Stomach (tissue), 9 donors: ENCODE measurements around the gene TMEM62. TPM values are rescaled to one million over a fixed set of nuclear protein-coding genes. Genes with fewer than 3 reads are reported as not detected.
A peak's percentile ranks its signal among the peaks of the same experiment; 100 is the strongest.

Source experiments
- DNase-seq, 2 donors: peaks; one replicate each; pipeline versions ENCODE4 v3.0.0 to v3.0.0-alpha.2; 2013 to 2019
- H3K27ac ChIP-seq, 5 donors: fragments of 200-600 bp in 4 of 5; sonication (generic) in 4 of 5; one replicate each; pipeline ENCODE4 v1.5.1; 2013 to 2019; ENCODE audit warnings: mild to moderate bottlenecking in 1 of 5, moderate library complexity in 1 of 5
- H3K27me3 ChIP-seq, 3 donors: fragments of 200-600 bp; sonication (generic); one replicate each; pipeline ENCODE4 v1.5.1; 2017 to 2019; ENCODE audit warnings: mixed run types in 1 of 3
- H3K36me3 ChIP-seq, 4 donors: fragments of 200-600 bp; sonication (generic); 1 replicate in 3 of 4; 2 replicates in 1 of 4; pipeline ENCODE4 v1.5.1; 2016 to 2019
- H3K4me1 ChIP-seq, 4 donors: fragments of 200-600 bp; sonication (generic); one replicate each; pipeline ENCODE4 v1.5.1; 2016 to 2019
- H3K4me3 ChIP-seq, 4 donors: fragments of 200-600 bp; sonication (generic) in 3 of 4; one replicate each; pipeline ENCODE4 v1.5.1; 2016 to 2019; ENCODE audit warnings: mild to moderate bottlenecking in 1 of 4
- H3K9me3 ChIP-seq, 4 donors: fragments of 200-600 bp; sonication (generic); one replicate each; pipeline ENCODE4 v1.5.1; 2016 to 2019
- CTCF ChIP-seq, 7 experiments: fragments of 450-650 bp in 4 of 7; fragments of 200-600 bp in 3 of 7; sonication (generic) in 3 of 7; IDR thresholded peaks; one replicate each; pipeline ENCODE4 v1.5.1; 2016 to 2019; ENCODE audit warnings: antibody characterized with exemption in 7 of 7, control low read depth in 2 of 7, mild to moderate bottlenecking in 1 of 7
- EP300 ChIP-seq: sonication (generic); formaldehyde crosslinking; IDR thresholded peaks from one replicate; pipeline ENCODE4 v1.6.1; 2017; ENCODE audit warnings: antibody characterized with exemption
- POLR2A ChIP-seq, 4 donors: fragments of 450-650 bp; IDR thresholded peaks; one replicate each; pipeline ENCODE4 v1.6.1; 2016; ENCODE audit warnings: antibody characterized with exemption in 4 of 4, control low read depth in 2 of 4, mild to moderate bottlenecking in 1 of 4, moderate library complexity in 1 of 4
- POLR2AphosphoS5 ChIP-seq, 3 donors: sonication (generic); formaldehyde crosslinking; IDR thresholded peaks; one replicate each; pipeline ENCODE4 v1.6.1; 2016; ENCODE audit warnings: antibody characterized with exemption in 3 of 3
- WGBS, 5 donors: extraction: QIAGEN DNeasy Blood & Tissue Kit in 3 of 5; methylation state at CpG; one replicate each; pipeline versions ENCODE4 v1.1.5 to v1.1.7; 2013 to 2018; 5-methylcytosine and 5-hydroxymethylcytosine counted together
- intact Hi-C: fragments of 100-400 bp; cut with DNase I; formaldehyde crosslinking; loops from one replicate; pipeline ENCODE4 v1.15.1; 2023; ENCODE audit warnings: low total_unique reads
- polyA plus RNA-seq, 3 donors: library from polyadenylated mRNA; stranded (reverse); fragments of 200-250 nt; gene quantifications; one replicate each; pipeline ENCODE4 v1.2.3, GENCODE V29; 2013
- total RNA-seq, 5 donors: library from RNA; depleted of rRNA; stranded (reverse); fragments of >200 nt; gene quantifications; one replicate each; pipeline versions ENCODE4 v1.1.0 to v1.2.3, GENCODE V29; 2014 to 2016
- donor health status: healthy with polysubstance abuse.
- donor health status: Bipolar disorder and iron deficiency.
- donor health status: healthy.

Gene TMEM62
- total and polyA plus RNA-seq, 8 donors = 5.5 to 92.0 (median 33.7) TPM

GRCh38 chr15:43209059-43209824 lies 75.9 kb downstream of the TMEM62 start:
- Histone ChIP-seq H3K27me3 (peaks cover 0 to 46% (median 12%) of the 10 kb centered on the region in 3 donors), H3K9me3 (no peaks in the 10 kb centered on the region), H3K27ac (no peak overlapping the region), H3K4me3 (no peak overlapping the region), H3K36me3 (no peaks in the 10 kb centered on the region), H3K4me1 (no peaks in the 10 kb centered on the region)
- WGBS, 5 donors = 54 to 75% (median 64%) methylated on average over 9 to 13 of the region's 13 CpGs
- intact Hi-C loops = no loop called here
- DNase-seq = peak in 1 of 2 donors; percentile 49
- TF ChIP-seq POLR2A (IDR thresholded peaks at IDR 0.05) = no peak
- no peak for TF ChIP-seq CTCF (IDR thresholded peaks at IDR 0.05)
- TF ChIP-seq EP300 = no peak
- no peak for TF ChIP-seq POLR2AphosphoS5 (IDR thresholded peaks at IDR 0.05)

- no peak for DNase-seq
- Histone ChIP-seq H3K27me3 (peaks cover 0 to 46% (median 12%) of the 10 kb centered on the region in 3 donors), H3K36me3 (no peaks in the 10 kb centered on the region), H3K9me3 (no peaks in the 10 kb centered on the region), H3K4me3 (no peak overlapping the region), H3K27ac (no peak overlapping the region), H3K4me1 (no peaks in the 10 kb centered on the region)
- 80 to 87% (median 84%) methylated on average over 15 of the region's 15 CpGs for WGBS, 5 donors
- TF ChIP-seq POLR2A (IDR thresholded peaks at IDR 0.05) = no peak
- TF ChIP-seq POLR2AphosphoS5 (IDR thresholded peaks at IDR 0.05) = no peak
- TF ChIP-seq EP300 = no peak
- TF ChIP-seq CTCF (IDR thresholded peaks at IDR 0.05) = no peak
- intact Hi-C loops = no loop called here
Measured at GRCh38 chr15:43210172-43210745, 76.9 kb downstream of the TMEM62 start.

- H3K27ac ChIP-seq = no peak overlapping the region
- H3K36me3 ChIP-seq = no peaks in the 10 kb centered on the region
- no peaks in the 10 kb centered on the region for H3K9me3 ChIP-seq
- peaks cover 0 to 46% (median 12%) of the 10 kb centered on the region in 3 donors for H3K27me3 ChIP-seq
- WGBS, 5 donors = 72 to 82% (median 78%) methylated on average over 9 of the region's 9 CpGs
- H3K4me3 ChIP-seq = no peak overlapping the region
- no peak for TF ChIP-seq POLR2AphosphoS5 (IDR thresholded peaks at IDR 0.05)
- TF ChIP-seq EP300 = no peak
- TF ChIP-seq CTCF (IDR thresholded peaks at IDR 0.05) = no peak
- TF ChIP-seq POLR2A (IDR thresholded peaks at IDR 0.05) = no peak
- H3K4me1 ChIP-seq = no peaks in the 10 kb centered on the region
- no peak for DNase-seq
- intact Hi-C loops = no loop called here
Measured at GRCh38 chr15:43210807-43211206, 77.4 kb downstream of the TMEM62 start.

GRCh38 chr15:43211224-43211735 lies 77.9 kb downstream of the TMEM62 start:
- peaks cover 0 to 46% (median 12%) of the 10 kb centered on the region in 3 donors for H3K27me3 ChIP-seq
- H3K4me1 ChIP-seq = no peaks in the 10 kb centered on the region
- H3K9me3 ChIP-seq = no peaks in the 10 kb centered on the region
- intact Hi-C loops = no loop called here
- WGBS, 5 donors = 68 to 85% (median 74%) methylated on average over 4 of the region's 4 CpGs
- H3K36me3 ChIP-seq = no peaks in the 10 kb centered on the region
- H3K4me3 ChIP-seq = no peak overlapping the region
- no peak for DNase-seq
- no peak overlapping the region for H3K27ac ChIP-seq
- no peak for TF ChIP-seq CTCF (IDR thresholded peaks at IDR 0.05)
- no peak for TF ChIP-seq POLR2AphosphoS5 (IDR thresholded peaks at IDR 0.05)
- TF ChIP-seq POLR2A (IDR thresholded peaks at IDR 0.05) = no peak
- no peak for TF ChIP-seq EP300
